Uterus (tissue), 2 donors: ENCODE data around the gene CTSF.

Source experiments
- POLR2A ChIP-seq, 2 donors: fragments of 450-650 bp; IDR thresholded peaks; one replicate each; pipeline ENCODE4 v1.6.1; 2016; ENCODE audit warnings: antibody characterized with exemption in 2 of 2, mild to moderate bottlenecking in 1 of 2, moderate library complexity in 1 of 2
- TF ChIP-seq, protein P1 (sequence below), 4 experiments: fragments of 200-600 bp in 2 of 4; fragments of 450-650 bp in 2 of 4; sonication (generic) in 2 of 4; IDR thresholded peaks; one replicate each; pipeline ENCODE4 v1.5.1; 2016 to 2019; ENCODE audit warnings: antibody characterized with exemption in 4 of 4, mild to moderate bottlenecking in 2 of 4, moderate library complexity in 1 of 4

DNA sequence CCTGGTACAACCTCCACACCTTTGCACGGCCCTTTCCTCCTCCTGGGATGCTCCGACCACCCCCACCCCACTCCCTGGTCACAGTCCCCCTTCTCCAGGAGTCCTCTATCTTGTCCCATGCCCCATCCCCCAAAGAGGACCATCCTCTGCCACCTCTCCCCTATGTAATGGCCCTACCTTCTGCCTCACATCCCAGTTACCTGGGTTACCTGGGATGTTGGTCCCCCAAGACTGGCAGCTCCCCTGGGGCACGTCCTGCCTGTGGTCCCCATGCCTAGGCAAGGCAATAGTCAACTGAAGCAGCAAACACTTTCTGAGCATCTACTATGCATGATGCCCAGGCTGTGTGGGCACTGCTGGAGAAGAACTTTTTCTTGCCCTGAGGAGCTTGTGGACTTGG lies 13.0 kb downstream of the CTSF start:
- TF ChIP-seq, protein P1, sequence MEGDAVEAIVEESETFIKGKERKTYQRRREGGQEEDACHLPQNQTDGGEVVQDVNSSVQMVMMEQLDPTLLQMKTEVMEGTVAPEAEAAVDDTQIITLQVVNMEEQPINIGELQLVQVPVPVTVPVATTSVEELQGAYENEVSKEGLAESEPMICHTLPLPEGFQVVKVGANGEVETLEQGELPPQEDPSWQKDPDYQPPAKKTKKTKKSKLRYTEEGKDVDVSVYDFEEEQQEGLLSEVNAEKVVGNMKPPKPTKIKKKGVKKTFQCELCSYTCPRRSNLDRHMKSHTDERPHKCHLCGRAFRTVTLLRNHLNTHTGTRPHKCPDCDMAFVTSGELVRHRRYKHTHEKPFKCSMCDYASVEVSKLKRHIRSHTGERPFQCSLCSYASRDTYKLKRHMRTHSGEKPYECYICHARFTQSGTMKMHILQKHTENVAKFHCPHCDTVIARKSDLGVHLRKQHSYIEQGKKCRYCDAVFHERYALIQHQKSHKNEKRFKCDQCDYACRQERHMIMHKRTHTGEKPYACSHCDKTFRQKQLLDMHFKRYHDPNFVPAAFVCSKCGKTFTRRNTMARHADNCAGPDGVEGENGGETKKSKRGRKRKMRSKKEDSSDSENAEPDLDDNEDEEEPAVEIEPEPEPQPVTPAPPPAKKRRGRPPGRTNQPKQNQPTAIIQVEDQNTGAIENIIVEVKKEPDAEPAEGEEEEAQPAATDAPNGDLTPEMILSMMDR (IDR thresholded peaks at IDR 0.05): no peak
- TF ChIP-seq POLR2A (IDR thresholded peaks at IDR 0.05): no peak
